ENCODE measurements around the gene RAPGEF3.

Gene RAPGEF3

GRCh38 chr12:47775100-47775911 is 16.6 kb upstream of the RAPGEF3 start:
- DNase-seq = no peak

GRCh38 chr12:47774663-47775062 is 16.0 kb upstream of the RAPGEF3 start:
- no peak for DNase-seq

- DNase-seq = no peak
Observed at GRCh38 chr12:47773858-47774580, 15.3 kb upstream of the RAPGEF3 start.

GRCh38 chr12:47773062-47773857 is 14.6 kb upstream of the RAPGEF3 start, which contains the start of gene SLC48A1:
TSS of gene SLC48A1 (plus strand) at chr12:47773238. CDS start at chr12:47773305, 67 bp downstream.
- no peak for DNase-seq

- DNase-seq = no peak
Observed at GRCh38 chr12:47772738-47773061, 14.0 kb upstream of the RAPGEF3 start.

- no peak for DNase-seq
Observed at GRCh38 chr12:47772094-47772660, 13.5 kb upstream of the RAPGEF3 start.

- no peak for DNase-seq
Observed at GRCh38 chr12:47771304-47771703, 12.6 kb upstream of the RAPGEF3 start.

- DNase-seq = no peak
Observed at GRCh38 chr12:47770086-47770726, 11.5 kb upstream of the RAPGEF3 start.

- DNase-seq = no peak
Observed at GRCh38 chr12:47769234-47770085, 10.8 kb upstream of the RAPGEF3 start.

GRCh38 chr12:47768323-47768811 is 9.7 kb upstream of the RAPGEF3 start:
- DNase-seq = no peak

- DNase-seq = no peak
Observed at GRCh38 chr12:47767216-47767724, 8.6 kb upstream of the RAPGEF3 start.

- no peak for DNase-seq
Observed at GRCh38 chr12:47766502-47767215, 8.0 kb upstream of the RAPGEF3 start.

GRCh38 chr12:47763481-47764346 is 5.0 kb upstream of the RAPGEF3 start:
- no peak for DNase-seq

GRCh38 chr12:47762850-47763465 is 4.3 kb upstream of the RAPGEF3 start:
- DNase-seq = no peak

GRCh38 chr12:47758584-47758833 is 171 bp downstream of the RAPGEF3 start:
- no peak for DNase-seq

GRCh38 chr12:47757840-47758583 is 668 bp downstream of the RAPGEF3 start:
- DNase-seq = no peak

- no peak for DNase-seq
Observed at GRCh38 chr12:47757364-47757839, 1.3 kb downstream of the RAPGEF3 start.
